A204.1 (cell line): ENCODE measurements around the gene HTRA3.

Experiments
- FAIRE-seq: peaks from 2 replicates; lab custom pipeline; 2012; peaks lifted over from hg19 to GRCh38; lab: Jason Lieb, UNC

Gene HTRA3

DNA sequence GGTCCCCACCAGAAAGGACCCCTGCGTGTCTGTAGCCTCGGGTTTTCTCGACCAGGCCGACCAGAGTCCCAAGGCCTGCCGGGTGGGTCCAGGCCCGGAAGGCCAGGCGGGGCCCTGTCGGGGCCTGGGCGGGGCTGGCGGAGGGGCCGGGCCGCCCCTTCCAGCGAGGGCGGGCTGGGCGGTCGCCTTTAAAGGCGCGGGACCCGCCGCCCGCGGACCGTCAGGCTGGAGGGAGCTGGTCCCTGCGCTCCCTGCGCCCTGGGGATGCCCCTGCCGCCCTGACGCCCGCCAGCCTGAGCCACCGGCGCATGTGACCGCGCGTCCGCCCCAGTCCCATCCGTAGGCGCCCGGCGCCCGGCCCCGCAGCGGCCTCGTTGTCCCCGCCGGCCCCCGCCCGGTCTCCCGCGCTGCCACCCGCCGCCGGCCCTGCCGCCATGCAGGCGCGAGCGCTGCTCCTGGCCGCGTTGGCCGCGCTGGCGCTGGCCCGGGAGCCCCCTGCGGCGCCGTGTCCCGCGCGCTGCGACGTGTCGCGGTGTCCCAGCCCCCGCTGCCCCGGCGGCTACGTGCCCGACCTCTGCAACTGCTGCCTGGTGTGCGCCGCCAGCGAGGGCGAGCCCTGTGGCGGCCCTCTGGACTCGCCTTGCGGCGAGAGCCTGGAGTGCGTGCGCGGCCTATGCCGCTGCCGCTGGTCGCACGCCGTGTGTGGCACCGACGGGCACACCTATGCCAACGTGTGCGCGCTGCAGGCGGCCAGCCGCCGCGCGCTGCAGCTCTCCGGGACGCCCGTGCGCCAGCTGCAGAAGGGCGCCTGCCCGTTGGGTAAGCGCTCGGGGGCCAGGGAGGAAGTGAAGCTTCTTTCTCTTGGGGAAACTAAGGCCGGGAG lies at the start of gene HTRA3:
Gene HTRA3, plus strand, starts transcription at position 220 of the 883 bp plus-strand sequence. Its CDS starts 215 bp downstream, at position 435.
- no peak for FAIRE-seq

DNA sequence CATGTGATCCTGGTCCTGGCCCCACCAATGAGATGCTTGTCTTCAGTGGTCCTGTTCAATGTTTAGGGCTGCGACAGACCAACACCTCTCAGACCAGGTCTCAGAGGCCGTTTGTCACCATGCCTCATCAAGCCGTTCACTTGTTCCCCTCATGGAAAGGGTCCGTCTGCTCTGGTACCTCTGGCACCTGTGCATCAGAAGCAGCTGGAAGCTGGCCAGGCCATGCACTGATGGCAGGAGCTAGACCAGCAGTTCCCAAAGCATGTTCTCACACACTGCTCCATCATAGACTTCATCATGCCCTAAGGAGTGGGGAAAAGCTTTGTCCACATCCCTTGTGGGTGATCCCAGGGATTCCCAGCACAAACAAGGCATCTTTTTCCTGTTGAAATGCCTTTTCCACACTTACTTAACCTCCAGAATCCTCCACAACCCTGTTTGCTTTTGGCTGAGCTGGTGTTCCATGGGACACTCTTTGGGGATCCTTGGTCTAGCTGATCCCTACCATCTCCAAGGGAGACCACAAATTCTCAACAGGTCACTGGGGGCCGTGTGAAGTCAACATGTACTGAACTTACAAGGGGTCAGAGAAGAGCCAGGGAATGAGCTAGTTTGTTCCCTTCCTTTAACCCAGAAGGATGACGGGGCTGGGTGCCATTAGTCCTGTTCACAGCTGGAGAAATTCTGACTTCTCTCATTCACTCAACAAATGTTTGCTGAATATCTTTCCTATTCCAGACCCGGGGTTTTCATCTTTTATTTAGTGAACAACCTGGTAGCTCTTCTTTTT lies 48.7 kb upstream of the HTRA3 start:
- FAIRE-seq, result no peak

DNA sequence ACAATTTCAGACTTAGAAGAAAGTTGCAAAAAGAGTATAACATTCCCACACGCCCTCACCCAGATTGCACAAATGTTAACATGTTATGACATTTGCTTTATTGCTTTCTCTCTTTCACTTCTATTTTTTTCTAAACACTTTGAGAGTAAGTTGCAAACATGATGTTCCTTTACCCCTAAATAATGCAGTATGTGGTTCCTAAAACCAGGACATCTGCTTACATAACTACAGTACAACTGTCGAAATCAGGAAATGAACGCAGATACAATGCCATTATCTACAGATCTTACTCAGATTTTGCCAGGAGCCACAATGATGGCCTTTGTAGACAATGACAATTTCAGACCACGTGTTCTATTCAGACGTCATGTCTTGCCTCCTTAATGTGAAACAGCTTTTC lies 48.1 kb upstream of the HTRA3 start:
- no peak for FAIRE-seq

DNA sequence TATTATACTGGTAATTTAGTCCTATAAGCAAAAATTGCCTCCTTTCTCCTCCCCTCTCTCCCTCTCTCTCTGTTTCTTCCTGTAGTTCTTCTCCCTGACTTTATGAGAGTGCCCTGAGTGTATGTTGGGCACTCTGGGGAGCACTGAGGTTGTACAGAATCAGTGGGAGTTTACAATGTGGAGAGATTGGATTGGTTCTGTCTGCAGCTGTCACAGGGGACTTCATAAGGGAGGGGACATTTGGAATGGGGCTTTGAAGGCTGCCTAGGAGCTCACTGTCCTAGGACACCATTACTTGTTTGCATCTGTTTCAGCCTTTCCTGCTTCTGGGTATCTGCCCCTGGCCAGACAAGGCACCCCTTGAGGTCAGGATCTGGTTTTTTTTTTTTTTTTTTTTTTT lies 47.6 kb upstream of the HTRA3 start:
- no peak for FAIRE-seq

DNA sequence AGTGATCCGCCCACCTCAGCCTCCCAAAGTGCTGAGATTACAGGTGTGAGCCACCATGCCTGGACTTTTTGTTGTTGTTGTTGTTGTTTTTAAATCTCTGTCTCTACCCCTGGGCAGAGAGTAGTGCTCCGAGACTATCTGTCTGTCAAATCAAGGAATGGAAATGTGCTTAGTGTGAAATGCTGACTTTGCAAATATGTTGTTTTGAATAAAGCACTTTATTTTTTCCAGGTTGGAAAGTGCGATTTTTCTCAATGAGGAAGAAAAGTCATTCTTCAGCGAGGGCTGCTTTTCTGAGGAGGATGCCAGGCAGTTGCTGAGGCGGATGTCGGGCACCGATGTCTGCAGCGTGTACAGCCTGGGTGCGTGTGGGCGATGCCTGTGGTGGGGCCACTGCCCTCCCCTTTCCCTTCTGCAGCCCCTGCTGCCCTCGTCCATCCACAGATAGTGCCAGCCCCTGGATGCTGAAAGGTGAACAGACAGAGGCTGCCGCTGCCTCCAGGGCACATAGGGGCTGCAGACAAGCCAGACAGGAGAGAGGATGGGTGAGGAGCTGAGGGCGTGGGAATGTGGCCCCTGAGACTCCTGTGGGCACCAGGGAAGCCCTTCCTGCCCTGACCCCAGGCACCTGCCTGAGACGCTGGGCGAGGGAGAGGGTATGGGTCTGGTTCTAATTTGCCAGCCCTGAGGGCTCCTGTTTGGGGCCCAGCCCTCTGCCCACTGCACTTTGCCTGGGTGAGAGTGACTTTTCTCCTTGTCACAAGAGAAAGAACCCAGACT lies 46.8 kb upstream of the HTRA3 start:
- no peak for FAIRE-seq

DNA sequence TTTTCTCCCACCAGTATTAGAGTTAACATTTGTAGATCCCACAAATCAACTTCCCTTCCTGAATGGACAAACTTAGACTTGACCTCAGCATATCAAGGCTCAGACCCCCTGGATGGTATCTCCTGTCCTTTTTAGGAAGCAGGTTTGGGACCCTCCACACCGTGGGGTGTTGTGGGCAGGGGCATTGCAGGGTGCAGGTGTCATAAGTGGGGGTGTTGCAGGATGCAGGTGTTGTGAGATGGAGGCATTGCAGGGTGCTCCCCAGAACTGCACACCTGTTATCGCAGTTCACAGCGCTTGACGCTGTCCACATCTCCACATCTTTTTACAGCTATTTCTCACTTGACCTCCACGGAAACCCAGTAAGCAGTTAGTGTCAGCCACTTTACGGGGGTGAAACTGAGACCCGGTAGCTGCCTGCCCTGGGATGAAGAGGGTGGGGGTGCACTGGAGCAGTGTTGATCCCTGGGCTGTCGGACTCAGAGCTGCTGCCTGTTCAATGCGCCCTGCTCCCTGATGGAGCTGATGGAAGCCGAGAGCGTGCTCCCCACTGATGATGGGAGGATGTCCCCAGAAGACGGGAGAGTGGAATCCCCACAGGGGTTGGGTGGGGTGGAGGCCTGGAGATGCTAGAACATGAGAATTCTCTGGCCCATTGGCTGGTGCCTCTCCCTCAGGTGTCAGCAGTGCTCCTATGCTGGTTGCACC lies 45.1 kb upstream of the HTRA3 start:
- no peak for FAIRE-seq

DNA sequence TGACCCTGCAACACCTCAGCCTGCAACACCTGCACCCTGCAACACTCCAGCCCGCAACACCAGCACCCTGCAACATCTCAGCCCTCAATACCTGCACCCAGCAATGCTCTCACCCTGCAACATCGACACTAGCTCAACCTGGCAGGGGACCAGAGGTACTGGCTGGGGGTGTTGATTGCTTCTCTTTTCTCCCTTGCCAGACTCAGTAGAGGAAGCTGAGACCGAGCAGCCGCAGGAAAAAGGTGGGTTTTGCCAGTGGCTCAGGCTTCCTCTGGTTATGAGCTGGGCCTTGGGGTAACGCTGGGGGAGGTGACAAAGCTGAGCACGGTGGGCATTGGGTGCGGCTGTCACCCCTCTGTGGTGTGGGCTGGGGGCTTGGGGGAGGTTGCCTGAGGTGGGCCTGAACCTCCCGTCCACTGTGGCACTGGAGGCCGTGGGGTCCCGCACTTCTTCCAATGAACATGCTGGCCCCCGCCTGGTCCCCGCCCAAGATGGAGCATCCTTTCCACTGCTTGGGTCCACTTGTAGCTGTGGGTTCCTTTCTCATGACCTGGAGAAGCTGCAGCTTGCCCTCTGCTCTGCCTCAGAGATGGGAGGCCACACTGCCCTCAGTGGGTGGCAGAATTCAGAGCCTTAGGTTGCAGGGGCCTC lies 44.5 kb upstream of the HTRA3 start:
- no peak for FAIRE-seq

DNA sequence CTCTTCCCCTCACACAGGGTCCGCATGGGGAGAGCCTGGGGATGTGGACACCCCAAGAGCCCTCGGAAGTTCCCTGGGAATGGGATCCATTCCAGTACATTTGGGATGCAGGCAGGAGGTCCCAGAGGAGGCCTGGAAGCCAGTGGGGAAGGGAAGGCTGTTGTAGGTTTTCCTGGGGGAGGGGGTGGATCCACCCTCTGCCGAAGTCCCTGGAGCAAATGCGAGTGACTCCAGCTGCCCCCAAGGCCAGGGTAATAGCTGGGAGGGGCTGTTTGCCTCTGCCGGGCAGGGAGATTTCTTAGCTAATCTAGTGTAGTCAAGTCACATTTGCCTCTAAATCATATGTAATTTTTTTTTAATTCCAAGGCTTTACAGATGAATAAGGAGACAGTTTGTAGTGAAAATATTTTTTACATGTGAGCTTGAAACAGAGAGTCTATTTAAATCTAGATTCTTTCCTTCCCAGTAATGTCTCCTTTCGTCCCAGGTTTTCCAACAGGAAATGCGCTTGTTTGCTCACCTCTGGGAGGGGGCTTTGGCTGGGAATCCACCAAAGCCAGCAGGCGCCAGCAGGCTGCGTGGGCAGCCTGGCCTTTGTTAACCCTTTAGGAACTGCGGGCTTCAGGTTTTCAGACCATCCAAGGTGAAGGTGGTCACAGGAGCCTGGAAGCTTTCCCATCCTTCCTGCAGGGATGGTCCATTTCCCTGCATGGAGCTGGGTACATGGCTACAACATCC lies 43.7 kb upstream of the HTRA3 start:
- FAIRE-seq, result no peak

DNA sequence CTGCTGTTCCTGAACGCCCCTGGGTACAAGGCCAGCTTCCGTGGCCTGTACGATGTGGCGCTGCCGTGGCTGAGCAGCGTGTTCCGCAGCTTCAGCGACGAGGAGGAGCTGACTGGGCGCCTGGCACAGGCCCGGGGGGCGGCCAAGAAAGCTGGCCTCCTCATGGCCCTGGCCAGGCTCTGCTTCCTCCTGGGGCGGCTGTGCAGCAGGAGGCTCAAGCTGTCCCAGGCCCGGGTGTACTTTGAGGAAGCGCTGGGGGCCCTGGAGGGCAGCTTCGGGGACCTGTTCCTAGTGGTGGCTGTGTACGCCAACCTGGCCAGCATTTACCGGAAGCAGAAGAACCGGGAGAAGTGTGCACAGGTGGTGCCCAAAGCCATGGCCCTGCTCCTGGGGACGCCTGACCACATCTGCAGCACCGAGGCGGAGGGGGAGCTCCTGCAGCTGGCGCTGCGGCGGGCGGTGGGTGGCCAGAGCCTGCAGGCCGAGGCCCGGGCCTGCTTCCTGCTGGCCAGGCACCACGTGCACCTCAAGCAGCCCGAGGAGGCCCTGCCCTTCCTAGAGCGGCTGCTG lies 42.3 kb upstream of the HTRA3 start:
- FAIRE-seq, result no peak

DNA sequence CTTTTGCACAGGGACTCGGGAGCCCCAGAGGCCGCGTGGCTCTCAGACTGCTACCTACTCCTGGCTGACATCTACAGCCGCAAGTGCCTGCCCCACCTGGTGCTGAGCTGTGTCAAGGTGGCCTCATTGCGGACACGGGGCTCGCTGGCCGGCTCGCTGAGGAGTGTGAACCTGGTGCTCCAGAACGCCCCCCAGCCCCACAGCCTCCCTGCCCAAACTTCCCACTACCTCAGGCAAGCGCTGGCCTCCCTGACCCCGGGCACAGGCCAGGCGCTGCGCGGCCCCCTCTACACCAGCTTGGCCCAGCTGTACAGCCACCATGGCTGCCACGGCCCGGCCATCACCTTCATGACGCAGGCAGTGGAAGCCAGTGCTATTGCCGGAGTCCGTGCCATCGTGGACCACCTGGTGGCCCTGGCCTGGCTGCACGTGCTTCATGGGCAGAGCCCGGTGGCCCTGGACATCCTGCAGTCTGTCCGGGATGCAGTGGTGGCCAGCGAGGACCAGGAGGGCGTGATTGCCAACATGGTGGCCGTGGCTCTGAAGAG lies 41.7 kb upstream of the HTRA3 start:
- FAIRE-seq, result no peak

DNA sequence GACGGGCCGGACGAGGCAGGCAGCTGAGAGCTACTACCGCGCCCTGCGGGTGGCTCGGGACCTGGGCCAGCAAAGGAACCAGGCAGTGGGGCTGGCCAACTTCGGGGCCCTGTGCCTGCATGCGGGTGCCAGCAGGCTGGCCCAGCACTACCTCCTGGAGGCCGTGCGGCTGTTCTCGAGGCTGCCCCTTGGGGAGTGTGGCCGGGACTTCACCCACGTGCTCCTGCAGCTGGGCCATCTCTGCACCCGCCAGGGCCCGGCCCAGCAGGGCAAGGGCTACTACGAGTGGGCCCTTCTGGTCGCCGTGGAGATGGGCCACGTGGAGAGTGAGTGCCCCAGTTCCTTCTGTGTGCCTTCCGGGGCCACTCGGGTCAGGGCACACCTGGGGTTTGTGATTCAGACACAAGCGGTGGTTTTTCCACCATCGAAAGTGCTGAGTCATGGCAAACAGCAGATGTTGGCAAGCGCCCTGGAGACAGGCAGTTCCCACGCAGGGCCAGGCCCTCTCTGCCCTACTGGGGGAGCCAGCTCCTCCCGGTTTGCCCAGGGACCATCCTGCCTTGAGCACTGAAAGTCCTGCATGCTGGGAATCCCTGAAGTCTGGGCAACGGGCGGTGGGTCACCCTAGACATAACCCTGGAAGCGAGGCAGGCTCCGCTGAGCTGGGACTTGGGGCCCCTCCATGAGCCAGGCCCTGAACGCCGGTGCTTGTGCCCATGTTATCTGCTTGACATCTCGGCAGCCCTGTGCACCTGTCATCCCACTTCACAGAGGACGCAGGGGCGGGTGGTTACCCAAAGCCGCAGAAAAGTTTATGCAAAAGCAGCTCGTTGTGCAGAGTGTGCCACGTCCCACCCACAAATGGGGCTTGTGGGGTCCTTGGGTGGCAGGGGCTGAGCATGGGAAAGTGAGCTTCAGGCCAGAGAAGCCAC lies 41.0 kb upstream of the HTRA3 start:
- no peak for FAIRE-seq

DNA sequence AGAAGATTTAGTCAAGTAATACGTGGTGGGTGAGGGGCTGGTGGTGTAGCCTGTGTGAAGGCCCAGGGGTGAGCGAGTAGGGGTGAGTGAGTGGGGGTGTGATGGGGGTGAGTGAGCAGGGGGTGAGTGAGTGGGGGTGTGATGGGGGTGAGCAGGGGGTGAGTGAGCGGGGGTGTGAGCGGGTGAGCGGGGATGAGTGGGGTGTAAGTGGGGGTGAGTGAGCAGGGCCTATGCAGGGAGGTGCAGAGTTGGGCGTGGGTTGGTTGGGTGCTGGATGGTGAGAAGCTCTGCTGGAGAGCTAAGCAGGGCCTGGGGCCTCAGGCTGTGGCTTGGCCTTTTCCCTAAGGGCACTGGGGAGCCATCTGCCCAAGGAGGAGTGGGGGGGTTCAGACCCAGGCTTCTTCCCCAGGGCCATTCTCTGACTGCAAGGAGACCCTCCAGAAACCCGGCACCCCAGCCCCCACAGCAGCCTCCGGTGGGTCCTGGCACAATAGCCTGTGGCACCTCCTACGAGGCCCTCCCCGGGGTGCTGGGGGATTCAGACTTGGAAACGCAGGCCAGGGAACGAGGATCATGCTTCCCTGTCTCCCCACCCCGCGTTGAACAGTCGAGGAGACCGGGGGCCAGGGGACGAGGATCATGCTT lies 40.1 kb upstream of the HTRA3 start:
- no peak for FAIRE-seq

DNA sequence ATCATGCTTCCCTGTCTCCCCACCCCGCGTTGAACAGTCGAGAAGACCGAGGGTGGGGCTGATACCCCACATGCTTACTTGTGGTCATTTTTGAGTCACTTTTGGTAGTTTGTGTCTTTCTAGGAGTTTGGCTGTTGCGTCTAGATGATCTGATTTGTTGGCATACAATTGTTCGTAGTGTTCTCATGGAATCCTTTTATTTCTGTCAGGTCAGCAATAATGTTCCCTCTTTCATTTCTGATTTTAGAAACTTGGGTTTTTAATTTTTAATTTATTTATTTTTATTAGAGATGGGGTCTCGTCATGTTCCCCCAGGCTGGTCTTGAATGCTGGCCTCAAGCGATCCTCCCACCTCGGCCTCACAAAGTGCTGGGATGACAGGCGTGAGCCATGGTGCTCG lies 39.5 kb upstream of the HTRA3 start:
- FAIRE-seq, result no peak

DNA sequence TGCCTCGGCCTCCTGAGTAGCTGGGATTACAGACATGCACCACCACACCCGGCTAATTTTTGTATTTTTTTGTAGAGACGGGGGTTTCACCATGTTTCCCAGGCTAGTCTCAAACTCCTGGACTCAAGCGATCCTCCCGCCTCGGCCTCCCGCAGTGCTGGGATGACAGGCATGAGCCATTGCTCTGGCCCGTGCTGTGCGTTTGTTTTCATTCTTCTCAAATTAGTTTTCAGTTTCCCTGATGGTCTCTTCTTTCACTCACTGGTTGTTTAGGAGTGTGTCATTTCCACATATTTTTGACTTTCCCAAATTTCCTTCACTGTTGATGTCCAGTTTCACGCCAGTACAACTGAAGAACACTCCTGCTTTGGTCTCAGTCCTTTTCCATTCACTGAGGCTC lies 38.7 kb upstream of the HTRA3 start:
- FAIRE-seq, result no peak

DNA sequence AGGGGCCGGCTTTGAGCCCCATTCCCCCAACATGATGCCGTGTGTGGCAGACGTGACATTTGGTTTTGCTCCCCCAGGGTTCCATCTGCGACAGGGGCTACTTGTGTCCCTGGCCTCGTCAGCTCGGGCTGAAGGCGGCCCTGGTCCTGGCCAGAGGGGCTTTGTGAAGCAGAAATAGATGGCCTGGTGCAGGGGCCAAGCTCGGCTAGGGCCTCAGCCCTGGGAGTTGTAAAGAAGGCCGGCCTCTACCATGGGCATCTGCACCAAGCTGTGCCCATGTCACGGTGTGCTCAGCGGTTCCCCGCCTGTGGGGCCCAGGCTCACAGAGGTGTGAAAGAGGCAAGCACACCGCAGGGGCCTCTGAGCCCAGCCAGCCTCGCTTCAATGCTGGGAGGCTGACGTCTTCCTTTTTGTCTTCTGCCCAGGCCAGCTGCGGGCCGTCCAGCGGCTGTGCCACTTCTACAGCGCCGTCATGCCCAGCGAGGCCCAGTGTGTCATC lies 38.0 kb upstream of the HTRA3 start:
- no peak for FAIRE-seq

DNA sequence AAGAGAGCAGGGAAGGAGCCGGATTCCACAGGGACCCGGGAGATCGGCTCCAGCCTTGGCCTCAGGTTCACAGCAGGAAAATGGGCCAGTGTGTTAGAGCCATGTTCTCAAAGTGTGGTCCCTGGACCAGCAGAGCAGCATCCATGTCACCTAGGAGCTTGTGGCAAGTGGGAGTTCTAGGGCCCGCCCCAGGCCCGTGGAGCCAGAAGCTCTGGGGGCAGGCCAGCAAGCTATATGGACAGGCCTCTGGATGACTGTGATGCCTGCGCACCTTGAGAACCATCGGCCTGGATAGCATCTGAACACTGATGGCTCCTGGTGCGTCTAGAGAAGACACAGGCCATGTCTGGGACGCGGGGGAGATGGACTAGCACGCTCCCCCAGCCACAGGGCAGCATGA lies 36.8 kb upstream of the HTRA3 start:
- no peak for FAIRE-seq

DNA sequence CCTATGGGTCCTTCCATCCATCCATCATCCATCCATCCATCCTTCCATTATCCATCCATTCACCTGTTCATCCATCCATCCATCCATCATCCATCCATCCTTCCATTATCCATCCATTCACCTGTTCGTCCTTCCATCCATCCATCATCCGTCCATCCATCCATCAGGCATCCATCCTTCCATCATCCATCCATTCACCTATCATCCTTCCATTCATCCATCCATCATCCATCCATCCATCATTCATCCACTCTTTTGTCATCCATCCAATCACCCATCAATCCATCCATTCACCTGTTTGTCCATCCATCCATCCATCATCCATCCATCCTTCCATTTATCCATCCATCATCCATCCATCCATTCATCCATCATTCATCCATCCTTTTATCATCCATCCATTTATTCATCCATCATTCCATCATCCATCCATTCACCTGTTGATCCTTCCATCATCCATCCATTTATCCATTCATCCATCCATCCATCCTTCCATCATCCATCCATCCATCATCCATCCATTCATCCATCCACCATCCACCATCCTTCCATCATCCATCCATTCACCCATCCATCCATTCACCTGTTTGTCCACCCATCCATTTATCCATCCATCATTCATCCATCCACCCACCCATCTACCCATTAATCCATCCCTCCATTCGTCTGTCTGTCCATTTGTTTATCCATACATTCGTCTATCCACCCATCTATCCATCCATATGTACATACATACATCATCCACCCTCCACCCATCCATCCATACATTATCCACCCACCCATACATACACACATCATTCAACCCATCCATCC lies 35.7 kb upstream of the HTRA3 start:
- FAIRE-seq, result no peak
